Suprapubic skin (tissue), 4 donors: ENCODE results near the gene IL2RA. TPM values are rescaled to one million over a fixed set of nuclear protein-coding genes. Genes with fewer than 3 reads are reported as not detected.
A peak's percentile ranks its signal among the peaks of the same experiment; 100 is the strongest.

Experiments
- DNase-seq, 2 donors: peaks; one replicate each; pipeline ENCODE4 v3.0.0-alpha.2; 2019; ENCODE audit warnings: low spot score in 2 of 2
- H3K27ac ChIP-seq: fragments of 200-600 bp; sonication (generic); one replicate; pipeline ENCODE4 v1.5.1; 2019
- H3K27me3 ChIP-seq: fragments of 200-600 bp; sonication (generic); one replicate; pipeline ENCODE4 v1.5.1; 2019
- H3K36me3 ChIP-seq: fragments of 200-600 bp; sonication (generic); one replicate; pipeline ENCODE4 v1.5.1; 2019
- H3K4me1 ChIP-seq: fragments of 200-600 bp; sonication (generic); one replicate; pipeline ENCODE4 v1.5.1; 2019
- H3K4me3 ChIP-seq: fragments of 200-600 bp; sonication (generic); one replicate; pipeline ENCODE4 v1.5.1; 2019; ENCODE audit warnings: mild to moderate bottlenecking
- H3K9me3 ChIP-seq: fragments of 200-600 bp; sonication (generic); one replicate; pipeline ENCODE4 v1.5.1; 2019
- CTCF ChIP-seq, 2 donors: fragments of 200-600 bp in 1 of 2; fragments of 450-650 bp in 1 of 2; sonication (generic) in 1 of 2; IDR thresholded peaks; one replicate each; pipeline ENCODE4 v1.5.1; 2016 to 2019; ENCODE audit warnings: antibody characterized with exemption in 2 of 2, mild to moderate bottlenecking in 1 of 2, moderate library complexity in 1 of 2
- EP300 ChIP-seq: sonication (generic); formaldehyde crosslinking; IDR thresholded peaks from one replicate; pipeline ENCODE4 v1.6.1; 2017; ENCODE audit warnings: antibody characterized with exemption
- POLR2A ChIP-seq, 2 donors: fragments of 450-650 bp; IDR thresholded peaks; one replicate each; pipeline ENCODE4 v1.6.1; 2017; ENCODE audit warnings: antibody characterized with exemption in 2 of 2, mild to moderate bottlenecking in 2 of 2, moderate library complexity in 2 of 2
- POLR2AphosphoS5 ChIP-seq, 3 donors: sonication (generic); formaldehyde crosslinking; IDR thresholded peaks; one replicate each; pipeline ENCODE4 v1.6.1; 2017; ENCODE audit warnings: antibody characterized with exemption in 3 of 3
- WGBS: methylation state at CpG from one replicate; pipeline ENCODE4 v1.1.5; 2018; 5-methylcytosine and 5-hydroxymethylcytosine counted together
- total RNA-seq, 4 donors: library from RNA; depleted of rRNA; stranded (reverse); fragments of >200 nt; gene quantifications; one replicate each; pipeline ENCODE4 v1.1.0, GENCODE V29; 2016

The IL2RA gene
- total RNA-seq, 4 donors from 2014 or later = 0.21 to 0.70 TPM; not detected in 2

DNA sequence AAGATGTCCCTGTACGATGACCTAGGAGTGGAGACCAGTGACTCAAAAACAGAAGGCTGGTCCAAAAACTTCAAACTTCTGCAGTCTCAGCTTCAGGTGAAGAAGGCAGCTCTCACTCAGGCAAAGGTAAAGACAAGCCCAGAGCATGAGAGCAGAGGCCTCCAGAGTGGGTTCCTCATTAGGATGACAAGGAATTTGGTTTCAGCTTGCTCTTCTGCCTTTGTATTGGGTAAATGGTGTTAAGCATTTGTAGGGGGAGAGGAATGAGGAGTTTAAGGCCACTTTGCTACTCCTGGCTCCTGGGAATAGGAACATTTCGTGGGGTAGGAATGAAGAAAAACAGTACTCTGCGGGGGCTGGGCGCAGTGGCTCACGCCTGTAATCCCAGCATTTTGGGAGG is 34.9 kb upstream of the IL2RA start:
- Histone ChIP-seq H3K27ac (no peak overlapping the region), H3K9me3 (no peaks in the 10 kb centered on the region), H3K4me1 (peaks cover 21% of the 10 kb centered on the region), H3K27me3 (no peaks in the 10 kb centered on the region), H3K36me3 (peaks cover 27% of the 10 kb centered on the region), H3K4me3 (no peak overlapping the region)
- no peak for TF ChIP-seq EP300
- no peak for TF ChIP-seq CTCF (IDR thresholded peaks at IDR 0.05)
- TF ChIP-seq POLR2A (IDR thresholded peaks at IDR 0.05) = no peak
- TF ChIP-seq POLR2AphosphoS5 (IDR thresholded peaks at IDR 0.05) = no peak
- no peak for DNase-seq
- WGBS = 94% methylated on average over 5 of the region's 5 CpGs

- DNase-seq = no peak
- 74% methylated on average over 12 of the region's 12 CpGs for WGBS
- Histone ChIP-seq H3K27me3 (no peaks in the 10 kb centered on the region), H3K27ac (no peak overlapping the region), H3K4me3 (no peak overlapping the region), H3K9me3 (no peaks in the 10 kb centered on the region), H3K36me3 (peaks cover 16% of the 10 kb centered on the region), H3K4me1 (peaks cover 32% of the 10 kb centered on the region)
- TF ChIP-seq CTCF (IDR thresholded peaks at IDR 0.05) = no peak
- TF ChIP-seq POLR2AphosphoS5 (IDR thresholded peaks at IDR 0.05) = no peak
- TF ChIP-seq EP300 = no peak
- no peak for TF ChIP-seq POLR2A (IDR thresholded peaks at IDR 0.05)
Measured at GRCh38 chr10:6095810-6096570, 33.8 kb upstream of the IL2RA start.

GRCh38 chr10:6092731-6093130 is 30.6 kb upstream of the IL2RA start:
- Histone ChIP-seq H3K9me3 (no peaks in the 10 kb centered on the region), H3K36me3 (peaks cover 8% of the 10 kb centered on the region), H3K4me1 (peaks cover 58% of the 10 kb centered on the region), H3K4me3 (no peak overlapping the region), H3K27ac (no peak overlapping the region), H3K27me3 (no peaks in the 10 kb centered on the region)
- no peak for TF ChIP-seq CTCF (IDR thresholded peaks at IDR 0.05)
- TF ChIP-seq POLR2AphosphoS5 (IDR thresholded peaks at IDR 0.05) = no peak
- no peak for TF ChIP-seq EP300
- TF ChIP-seq POLR2A (IDR thresholded peaks at IDR 0.05) = no peak
- 69% methylated on average over 2 of the region's 2 CpGs for WGBS
- DNase-seq = no peak

- Histone ChIP-seq H3K27me3 (no peaks in the 10 kb centered on the region), H3K27ac (no peak overlapping the region), H3K4me3 (no peak overlapping the region), H3K36me3 (no peaks in the 10 kb centered on the region), H3K9me3 (no peaks in the 10 kb centered on the region), H3K4me1 (peaks cover 67% of the 10 kb centered on the region)
- DNase-seq = no peak
- WGBS = 21% methylated on average over 1 of the region's 1 CpG
- no peak for TF ChIP-seq POLR2AphosphoS5 (IDR thresholded peaks at IDR 0.05)
- TF ChIP-seq EP300 = no peak
- no peak for TF ChIP-seq POLR2A (IDR thresholded peaks at IDR 0.05)
- TF ChIP-seq CTCF (IDR thresholded peaks at IDR 0.05) = no peak
Measured at GRCh38 chr10:6091630-6092029, 29.5 kb upstream of the IL2RA start.

DNA sequence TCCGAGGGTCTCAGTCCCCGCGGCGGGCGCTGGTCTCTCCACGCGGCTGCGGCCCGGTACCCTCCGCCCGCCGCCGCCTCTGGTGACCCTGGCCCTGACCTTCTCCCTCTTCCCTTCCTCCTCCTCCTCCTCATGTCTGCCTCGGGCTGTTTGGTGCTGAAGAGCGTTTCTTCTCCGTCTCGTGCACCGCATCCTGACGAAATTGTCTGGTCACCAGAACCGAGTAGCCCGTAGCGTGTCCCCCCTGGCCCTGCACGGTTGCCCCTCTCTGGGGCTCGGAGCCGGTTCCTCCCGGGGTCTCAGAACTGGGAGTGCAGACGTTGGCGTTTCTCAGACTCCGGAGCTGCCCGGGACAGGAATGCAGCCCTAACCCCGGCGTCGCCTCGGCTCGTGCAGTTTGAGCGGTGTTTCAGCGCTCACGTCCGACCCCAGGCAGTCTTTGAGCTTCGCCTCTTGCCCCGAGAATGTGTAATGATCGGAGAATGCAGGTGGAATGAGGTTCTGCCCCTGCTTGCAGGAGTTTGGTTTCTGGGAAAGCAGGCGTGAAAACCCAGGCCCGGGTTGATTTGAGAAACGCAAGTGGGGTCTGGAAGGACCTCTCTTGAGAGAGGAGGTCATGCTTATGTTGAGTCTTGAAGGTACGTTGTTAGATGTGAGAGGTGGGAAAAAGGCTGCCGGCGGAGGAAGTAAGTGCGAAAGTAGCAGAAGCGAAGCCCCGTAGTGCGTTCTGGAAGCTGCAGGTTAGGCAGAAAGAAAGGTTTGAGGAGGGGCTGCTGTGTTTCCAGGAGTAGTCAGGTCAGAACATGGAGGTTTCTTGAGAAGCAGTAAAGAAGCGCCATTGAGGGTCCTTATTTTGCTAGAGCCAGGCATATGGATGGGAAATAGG is 27.4 kb upstream of the IL2RA start:
- H3K9me3 ChIP-seq = no peaks in the 10 kb centered on the region
- peak overlapping the region; percentile 99 for H3K4me3 ChIP-seq
- H3K4me1 ChIP-seq = peaks cover 60% of the 10 kb centered on the region
- peak overlapping the region; percentile 92 for H3K27ac ChIP-seq
- no peaks in the 10 kb centered on the region for H3K36me3 ChIP-seq
- no peaks in the 10 kb centered on the region for H3K27me3 ChIP-seq
- DNase-seq = peak; percentile 69 to 80
- 2% methylated on average over 50 of the region's 53 CpGs for WGBS
- TF ChIP-seq EP300 (no peak), POLR2AphosphoS5 (IDR thresholded peaks at IDR 0.05) (no peak), CTCF (IDR thresholded peaks at IDR 0.05) (no peak), POLR2A (IDR thresholded peaks at IDR 0.05) (no peak)
